A549 (cell line): ENCODE data around the gene PRKAR2B. TPM values are rescaled to one million over a fixed set of nuclear protein-coding genes. Genes with fewer than 3 reads are reported as not detected.
"Not testable (repeated sequence)": the region's sequence is repeated elsewhere in the genome, so short reads cannot be mapped to it uniquely, and the experiment has no call there.

Experiments
- ATAC-seq, 2 experiments: fragments of 200-7000 bp in 1 of 2; fragments of >200 bp in 1 of 2; cut with Nextera tagmentation in 1 of 2; cut with Tn5 transposase in 1 of 2; 3 replicates each; pipeline versions ENCODE4 v1.8.0 to v1.9.1; 2018 to 2020; ENCODE audit warnings: mild to moderate bottlenecking in 1 of 2, moderate library complexity in 1 of 2
- CTCF ChIA-PET: fragments of 300-600 bp; sonication (Branson Sonifier 250); formaldehyde crosslinking; extraction: SDS; loops from one replicate; lab custom pipeline; 2021; ENCODE audit warnings: antibody characterized with exemption, inconsistent platforms; lab: Yijun Ruan, JAX
- POLR2A ChIA-PET: fragments of 350-600 bp; formaldehyde crosslinking; extraction: SDS; loops from one replicate; lab custom pipeline; 2021; ENCODE audit warnings: antibody characterized with exemption, inconsistent platforms; lab: Yijun Ruan, JAX
- DNase-seq, 2 experiments: peaks; one replicate each; pipeline versions ENCODE4 v3.0.0 to v3.0.0-alpha.2; 2011 to 2016; ENCODE audit warnings: low read depth in 1 of 2, low spot score in 1 of 2
- FAIRE-seq: peaks from 2 replicates; lab custom pipeline; 2011; peaks lifted over from hg19 to GRCh38; lab: Jason Lieb, UNC
- H3K27ac ChIP-seq, 2 experiments: fragments of >200 bp; sonication (Bioruptor Twin); formaldehyde crosslinking; 3 replicates each; pipeline ENCODE4 v1.5.1; 2016 to 2017
- H3K4me1 ChIP-seq: fragments of >200 bp; sonication (Bioruptor Twin); formaldehyde crosslinking; 3 replicates; pipeline ENCODE4 v1.6.1; 2016
- H3K4me2 ChIP-seq: fragments of >200 bp; sonication (Bioruptor Twin); formaldehyde crosslinking; 3 replicates; pipeline ENCODE4 v1.6.1; 2016
- H3K4me3 ChIP-seq: fragments of >200 bp; sonication (Bioruptor Twin); formaldehyde crosslinking; 3 replicates; pipeline ENCODE4 v1.5.1; 2016
- H3K9me3 ChIP-seq: fragments of >200 bp; sonication (Bioruptor Twin); formaldehyde crosslinking; 3 replicates; pipeline ENCODE4 v1.6.1; 2016
- ESRRA ChIP-seq: fragments of 150-350 bp; IDR thresholded peaks from 2 replicates; pipeline ENCODE4 v1.6.1; 2014; ENCODE audit warnings: mild to moderate bottlenecking, low read length, borderline replicate concordance
- FOSL2 ChIP-seq, 2 experiments: fragments of 450-650 bp in 1 of 2; fragments of >200 bp in 1 of 2; sonication (Bioruptor Twin) in 1 of 2; formaldehyde crosslinking; IDR thresholded peaks; 2 replicates each; pipeline versions ENCODE4 v1.5.0 to v1.6.1; 2016 to 2020; ENCODE audit warnings: mild to moderate bottlenecking in 1 of 2, moderate library complexity in 1 of 2
- GATA3 ChIP-seq: IDR thresholded peaks from 2 replicates; pipeline ENCODE4 v1.6.1; 2012; ENCODE audit warnings: borderline replicate concordance
- HDAC2 ChIP-seq: fragments of 200-600 bp; sonication (generic); IDR thresholded peaks from 2 replicates; pipeline ENCODE4 v1.6.1; 2016
- HOXA7 ChIP-seq: fragments of 250-450 bp; sonication (Bioruptor Pico); IDR thresholded peaks from 2 replicates; pipeline ENCODE4 v1.5.0; 2020; ENCODE audit warnings: mild to moderate bottlenecking, moderate library complexity
- JUNB ChIP-seq: fragments of >200 bp; sonication (Bioruptor Twin); formaldehyde crosslinking; IDR thresholded peaks from 2 replicates; pipeline ENCODE4 v1.6.1; 2016
- KDM1A ChIP-seq: fragments of 200-600 bp; sonication (generic); IDR thresholded peaks from 2 replicates; pipeline ENCODE4 v1.6.1; 2016; ENCODE audit warnings: low read depth, mild to moderate bottlenecking
- MYC ChIP-seq: IDR thresholded peaks from 2 replicates; pipeline ENCODE4 v1.6.1; 2012; ENCODE audit warnings: mild to moderate bottlenecking, inconsistent platforms, low read length, improper control_type of control experiment, borderline replicate concordance
- RNF2 ChIP-seq: fragments of 200-600 bp; sonication (generic); IDR thresholded peaks from 2 replicates; pipeline ENCODE4 v1.6.1; 2016; ENCODE audit warnings: low read depth, mild to moderate bottlenecking, antibody characterized with exemption, moderate library complexity, borderline replicate concordance
- SREBF2 ChIP-seq: fragments of 450-650 bp; IDR thresholded peaks from 2 replicates; pipeline ENCODE4 v1.6.1; 2014; ENCODE audit warnings: mild to moderate bottlenecking, moderate library complexity
- ZFP36 ChIP-seq: fragments of 450-650 bp; IDR thresholded peaks from 2 replicates; pipeline ENCODE4 v1.6.1; 2014; ENCODE audit warnings: borderline replicate concordance; ENCODE audit not compliant: partially characterized antibody
- WGBS: methylation state at CpG from one replicate; pipeline ENCODE4 v1.1.6; 2017; ENCODE audit errors: missing lambda C conversion rate; 5-methylcytosine and 5-hydroxymethylcytosine counted together
- polyA plus RNA-seq, 4 experiments: library from polyadenylated mRNA; depleted of rRNA in 3 of 4; stranded (reverse); fragments of >200 nt; fragmentation: RNase III in 1 of 4; extraction: RNeasy Plus Mini Kit Qiagen cat#74134 plus additional on column Dnase treatment in 1 of 4; gene quantifications; 2 replicates in 3 of 4; 3 replicates in 1 of 4; pipeline ENCODE4 v1.2.3, GENCODE V29; 2011 to 2017
- TF ChIP-seq, protein P1 (sequence below): fragments of 200-600 bp; sonication (generic); IDR thresholded peaks from 2 replicates; pipeline ENCODE4 v1.6.1; 2016; ENCODE audit warnings: antibody characterized with exemption, mild to moderate bottlenecking, moderate library complexity
- TF ChIP-seq, protein P2 (sequence below): fragments of >200 bp; sonication (Bioruptor Twin); formaldehyde crosslinking; IDR thresholded peaks from 3 replicates; pipeline ENCODE4 v1.6.1; 2016
- TF ChIP-seq, protein P3 (sequence below): fragments of 150-350 bp; IDR thresholded peaks from 2 replicates; pipeline ENCODE4 v1.6.1; 2014; ENCODE audit warnings: low read depth, mild to moderate bottlenecking, low read length

Gene PRKAR2B
- polyA plus RNA-seq, 2 of the 4 experiments (the other 2 are of a cell fraction) = 3.6 to 4.4 TPM

DNA sequence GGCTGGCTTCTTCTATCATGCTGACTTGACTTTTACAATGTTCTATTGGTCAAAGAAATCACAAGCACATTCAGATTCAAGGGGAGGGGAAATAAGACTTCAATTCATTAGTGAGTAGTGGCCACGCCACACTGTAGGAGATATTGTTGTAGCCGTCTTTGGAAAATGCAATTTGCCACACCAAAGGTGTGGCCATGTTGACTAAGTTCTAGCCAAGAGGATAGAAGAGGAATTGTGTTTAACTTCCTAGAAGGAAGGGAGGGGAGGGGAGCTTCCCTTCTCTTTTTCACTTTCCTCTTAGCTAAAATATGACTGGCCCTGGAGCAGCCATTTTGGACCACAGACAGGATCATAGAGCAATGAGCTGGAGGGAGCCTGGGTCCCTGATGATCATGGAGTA is 3.4 kb upstream of the PRKAR2B start:
- ATAC-seq = no peak
- TF ChIP-seq ESRRA = no peak
- no peak for TF ChIP-seq KDM1A
- no peak for TF ChIP-seq FOSL2 (IDR thresholded peaks at IDR 0.05)
- TF ChIP-seq FOSL2 (CRISPR knock-in tag; IDR thresholded peaks at IDR 0.05) = no peak
- TF ChIP-seq, protein P1, sequence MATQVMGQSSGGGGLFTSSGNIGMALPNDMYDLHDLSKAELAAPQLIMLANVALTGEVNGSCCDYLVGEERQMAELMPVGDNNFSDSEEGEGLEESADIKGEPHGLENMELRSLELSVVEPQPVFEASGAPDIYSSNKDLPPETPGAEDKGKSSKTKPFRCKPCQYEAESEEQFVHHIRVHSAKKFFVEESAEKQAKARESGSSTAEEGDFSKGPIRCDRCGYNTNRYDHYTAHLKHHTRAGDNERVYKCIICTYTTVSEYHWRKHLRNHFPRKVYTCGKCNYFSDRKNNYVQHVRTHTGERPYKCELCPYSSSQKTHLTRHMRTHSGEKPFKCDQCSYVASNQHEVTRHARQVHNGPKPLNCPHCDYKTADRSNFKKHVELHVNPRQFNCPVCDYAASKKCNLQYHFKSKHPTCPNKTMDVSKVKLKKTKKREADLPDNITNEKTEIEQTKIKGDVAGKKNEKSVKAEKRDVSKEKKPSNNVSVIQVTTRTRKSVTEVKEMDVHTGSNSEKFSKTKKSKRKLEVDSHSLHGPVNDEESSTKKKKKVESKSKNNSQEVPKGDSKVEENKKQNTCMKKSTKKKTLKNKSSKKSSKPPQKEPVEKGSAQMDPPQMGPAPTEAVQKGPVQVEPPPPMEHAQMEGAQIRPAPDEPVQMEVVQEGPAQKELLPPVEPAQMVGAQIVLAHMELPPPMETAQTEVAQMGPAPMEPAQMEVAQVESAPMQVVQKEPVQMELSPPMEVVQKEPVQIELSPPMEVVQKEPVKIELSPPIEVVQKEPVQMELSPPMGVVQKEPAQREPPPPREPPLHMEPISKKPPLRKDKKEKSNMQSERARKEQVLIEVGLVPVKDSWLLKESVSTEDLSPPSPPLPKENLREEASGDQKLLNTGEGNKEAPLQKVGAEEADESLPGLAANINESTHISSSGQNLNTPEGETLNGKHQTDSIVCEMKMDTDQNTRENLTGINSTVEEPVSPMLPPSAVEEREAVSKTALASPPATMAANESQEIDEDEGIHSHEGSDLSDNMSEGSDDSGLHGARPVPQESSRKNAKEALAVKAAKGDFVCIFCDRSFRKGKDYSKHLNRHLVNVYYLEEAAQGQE = no peak
- no peak for TF ChIP-seq HDAC2
- TF ChIP-seq GATA3 = no peak
- no peak for TF ChIP-seq HOXA7
- no peak for TF ChIP-seq JUNB
- no peak for TF ChIP-seq MYC
- TF ChIP-seq RNF2 = no peak
- TF ChIP-seq, protein P2, sequence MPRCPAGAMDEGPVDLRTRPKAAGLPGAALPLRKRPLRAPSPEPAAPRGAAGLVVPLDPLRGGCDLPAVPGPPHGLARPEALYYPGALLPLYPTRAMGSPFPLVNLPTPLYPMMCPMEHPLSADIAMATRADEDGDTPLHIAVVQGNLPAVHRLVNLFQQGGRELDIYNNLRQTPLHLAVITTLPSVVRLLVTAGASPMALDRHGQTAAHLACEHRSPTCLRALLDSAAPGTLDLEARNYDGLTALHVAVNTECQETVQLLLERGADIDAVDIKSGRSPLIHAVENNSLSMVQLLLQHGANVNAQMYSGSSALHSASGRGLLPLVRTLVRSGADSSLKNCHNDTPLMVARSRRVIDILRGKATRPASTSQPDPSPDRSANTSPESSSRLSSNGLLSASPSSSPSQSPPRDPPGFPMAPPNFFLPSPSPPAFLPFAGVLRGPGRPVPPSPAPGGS = no peak
- TF ChIP-seq SREBF2 = no peak
- no peak for TF ChIP-seq ZFP36
- TF ChIP-seq, protein P3, sequence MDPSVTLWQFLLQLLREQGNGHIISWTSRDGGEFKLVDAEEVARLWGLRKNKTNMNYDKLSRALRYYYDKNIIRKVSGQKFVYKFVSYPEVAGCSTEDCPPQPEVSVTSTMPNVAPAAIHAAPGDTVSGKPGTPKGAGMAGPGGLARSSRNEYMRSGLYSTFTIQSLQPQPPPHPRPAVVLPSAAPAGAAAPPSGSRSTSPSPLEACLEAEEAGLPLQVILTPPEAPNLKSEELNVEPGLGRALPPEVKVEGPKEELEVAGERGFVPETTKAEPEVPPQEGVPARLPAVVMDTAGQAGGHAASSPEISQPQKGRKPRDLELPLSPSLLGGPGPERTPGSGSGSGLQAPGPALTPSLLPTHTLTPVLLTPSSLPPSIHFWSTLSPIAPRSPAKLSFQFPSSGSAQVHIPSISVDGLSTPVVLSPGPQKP = no peak
- Histone ChIP-seq H3K4me2 (no peak overlapping the region), H3K4me3 (no peak overlapping the region), H3K27ac (no peak overlapping the region), H3K9me3 (0 out of 3 replicates have a peak, but pooled peaks cover 2% of the 10 kb centered on the region), H3K4me1 (peaks cover 13% of the 10 kb centered on the region; the same call in 2 of the 3 replicates)
- 78% methylated on average over 2 of the region's 2 CpGs for WGBS
- DNase-seq = no peak
- ChIA-PET CTCF (interaction anchor here (0.8 kb wide), 1 partner anchor 16 kb away, joined by 3 read pairs; no protein-coding TSS in a partner anchor), POLR2A (no interaction called here)
- FAIRE-seq = no peak

DNA sequence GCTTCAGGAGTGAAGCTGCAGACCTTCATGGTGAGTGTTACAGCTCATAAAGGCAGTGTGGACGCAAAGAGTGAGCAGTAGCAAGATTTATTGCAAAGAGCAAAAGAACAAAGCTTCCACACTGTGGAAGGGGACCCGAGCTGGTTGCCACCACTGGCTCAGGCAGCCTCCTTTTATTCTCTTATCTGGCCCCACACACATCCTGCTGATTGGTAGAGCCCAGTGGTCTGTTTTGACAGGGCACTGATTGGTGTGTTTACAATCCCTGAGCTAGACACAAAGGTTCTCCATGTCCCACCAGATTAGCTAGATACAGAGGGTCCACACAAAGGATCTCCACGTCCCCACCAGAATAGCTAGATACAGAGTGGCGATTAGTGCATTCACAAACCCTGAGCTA is 2.7 kb upstream of the PRKAR2B start:
- POLR2A ChIA-PET, FAIRE-seq, ATAC-seq, DNase-seq, H3K9me3 ChIP-seq, H3K27ac ChIP-seq, H3K4me2 ChIP-seq, H3K4me3 ChIP-seq: not testable (repeated sequence)
- peaks cover 18% of the 10 kb centered on the region; the same call in 2 of the 3 replicates for H3K4me1 ChIP-seq
- WGBS = 80% methylated on average over 4 of the region's 4 CpGs
- CTCF ChIA-PET = interaction anchor here (0.8 kb wide), 1 partner anchor 15 kb away, joined by 3 read pairs; no protein-coding TSS in a partner anchor

DNA sequence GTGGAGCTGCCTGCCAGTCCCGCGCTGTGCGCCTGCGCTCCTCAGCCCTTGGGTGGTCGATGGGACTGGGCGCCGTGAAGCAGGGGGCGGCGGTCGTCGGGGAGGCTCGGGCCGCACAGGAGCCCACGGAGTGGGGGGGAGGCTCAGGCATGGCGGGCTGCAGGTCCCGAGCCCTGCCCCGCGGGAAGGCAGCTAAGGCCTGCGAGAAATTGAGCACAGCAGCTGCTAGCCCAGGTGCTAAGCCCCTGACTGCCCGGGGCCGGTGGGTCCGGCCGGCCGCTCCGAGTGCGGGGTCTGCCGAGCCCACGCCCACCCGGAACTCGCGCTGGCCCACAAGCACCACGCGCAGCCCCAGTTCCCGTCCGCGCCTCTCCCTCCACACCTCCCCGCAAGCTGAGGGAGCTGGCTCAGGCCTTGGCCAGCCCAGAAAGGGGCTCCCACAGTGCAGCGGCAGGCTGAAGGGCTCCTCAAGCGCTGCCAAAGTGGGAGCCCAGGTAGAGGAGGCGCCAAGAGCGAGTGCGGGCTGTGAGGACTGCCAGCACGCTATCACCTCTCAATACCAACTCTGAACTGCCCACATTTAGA is 2.1 kb upstream of the PRKAR2B start:
- H3K9me3 ChIP-seq, H3K4me2 ChIP-seq, POLR2A ChIA-PET, FAIRE-seq, DNase-seq, H3K4me3 ChIP-seq, CTCF ChIA-PET, H3K27ac ChIP-seq, ATAC-seq: not testable (repeated sequence)
- 88% methylated on average over 21 of the region's 43 CpGs for WGBS
- peaks cover 18% of the 10 kb centered on the region; the same call in 2 of the 3 replicates for H3K4me1 ChIP-seq
